CD4-positive, alpha-beta T cell treated with Interleukin-10 for 1 hour (primary cell): ENCODE data around the gene SLC4A5.

Experiments used
- DNase-seq: peaks from one replicate; pipeline ENCODE4 v3.0.0-alpha.2; 2020

Gene SLC4A5, protein sequence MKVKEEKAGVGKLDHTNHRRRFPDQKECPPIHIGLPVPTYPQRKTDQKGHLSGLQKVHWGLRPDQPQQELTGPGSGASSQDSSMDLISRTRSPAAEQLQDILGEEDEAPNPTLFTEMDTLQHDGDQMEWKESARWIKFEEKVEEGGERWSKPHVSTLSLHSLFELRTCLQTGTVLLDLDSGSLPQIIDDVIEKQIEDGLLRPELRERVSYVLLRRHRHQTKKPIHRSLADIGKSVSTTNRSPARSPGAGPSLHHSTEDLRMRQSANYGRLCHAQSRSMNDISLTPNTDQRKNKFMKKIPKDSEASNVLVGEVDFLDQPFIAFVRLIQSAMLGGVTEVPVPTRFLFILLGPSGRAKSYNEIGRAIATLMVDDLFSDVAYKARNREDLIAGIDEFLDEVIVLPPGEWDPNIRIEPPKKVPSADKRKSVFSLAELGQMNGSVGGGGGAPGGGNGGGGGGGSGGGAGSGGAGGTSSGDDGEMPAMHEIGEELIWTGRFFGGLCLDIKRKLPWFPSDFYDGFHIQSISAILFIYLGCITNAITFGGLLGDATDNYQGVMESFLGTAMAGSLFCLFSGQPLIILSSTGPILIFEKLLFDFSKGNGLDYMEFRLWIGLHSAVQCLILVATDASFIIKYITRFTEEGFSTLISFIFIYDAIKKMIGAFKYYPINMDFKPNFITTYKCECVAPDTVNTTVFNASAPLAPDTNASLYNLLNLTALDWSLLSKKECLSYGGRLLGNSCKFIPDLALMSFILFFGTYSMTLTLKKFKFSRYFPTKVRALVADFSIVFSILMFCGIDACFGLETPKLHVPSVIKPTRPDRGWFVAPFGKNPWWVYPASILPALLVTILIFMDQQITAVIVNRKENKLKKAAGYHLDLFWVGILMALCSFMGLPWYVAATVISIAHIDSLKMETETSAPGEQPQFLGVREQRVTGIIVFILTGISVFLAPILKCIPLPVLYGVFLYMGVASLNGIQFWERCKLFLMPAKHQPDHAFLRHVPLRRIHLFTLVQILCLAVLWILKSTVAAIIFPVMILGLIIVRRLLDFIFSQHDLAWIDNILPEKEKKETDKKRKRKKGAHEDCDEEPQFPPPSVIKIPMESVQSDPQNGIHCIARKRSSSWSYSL

DNA sequence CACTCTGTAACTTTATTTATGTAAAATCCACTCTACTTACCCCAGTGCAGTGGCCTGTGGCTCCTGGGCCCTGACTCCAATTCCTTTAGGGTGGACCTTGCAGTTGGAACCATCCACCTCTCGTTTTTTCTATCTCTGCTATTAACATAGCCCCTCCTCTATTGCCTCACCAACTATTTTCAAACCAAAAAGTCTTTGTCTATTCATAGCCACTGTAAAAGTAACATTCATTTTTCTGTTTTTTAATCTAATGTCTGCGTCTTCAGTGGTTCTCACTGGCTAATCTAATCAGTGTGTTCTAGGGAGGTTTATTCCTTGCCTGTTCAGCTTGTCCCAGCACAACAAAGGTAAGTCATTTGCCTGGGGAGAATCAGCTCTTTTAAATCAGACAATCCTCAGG is at the start of gene SLC4A5:
Gene SLC4A5 (minus strand): TSS at position 101 of the 400 bp plus-strand sequence. CDS start 28,393 bp downstream, outside the sequence.
- DNase-seq, result no peak

DNA sequence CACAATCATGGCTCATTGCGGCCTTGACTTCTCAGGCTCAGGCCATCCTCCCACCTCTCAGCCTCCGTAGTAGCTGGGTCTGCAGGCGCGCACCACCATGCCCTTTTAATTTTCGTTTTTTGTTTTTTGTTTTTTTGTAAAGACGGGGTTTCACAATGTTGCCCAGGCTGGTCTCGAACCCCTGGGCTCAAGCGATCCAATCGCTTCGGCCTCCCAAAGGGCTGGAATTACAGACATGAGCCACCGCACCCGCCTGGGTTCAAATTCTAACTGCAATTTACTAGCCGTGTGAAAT is 49.2 kb upstream of the SLC4A5 start:
- DNase-seq, result no peak

DNA sequence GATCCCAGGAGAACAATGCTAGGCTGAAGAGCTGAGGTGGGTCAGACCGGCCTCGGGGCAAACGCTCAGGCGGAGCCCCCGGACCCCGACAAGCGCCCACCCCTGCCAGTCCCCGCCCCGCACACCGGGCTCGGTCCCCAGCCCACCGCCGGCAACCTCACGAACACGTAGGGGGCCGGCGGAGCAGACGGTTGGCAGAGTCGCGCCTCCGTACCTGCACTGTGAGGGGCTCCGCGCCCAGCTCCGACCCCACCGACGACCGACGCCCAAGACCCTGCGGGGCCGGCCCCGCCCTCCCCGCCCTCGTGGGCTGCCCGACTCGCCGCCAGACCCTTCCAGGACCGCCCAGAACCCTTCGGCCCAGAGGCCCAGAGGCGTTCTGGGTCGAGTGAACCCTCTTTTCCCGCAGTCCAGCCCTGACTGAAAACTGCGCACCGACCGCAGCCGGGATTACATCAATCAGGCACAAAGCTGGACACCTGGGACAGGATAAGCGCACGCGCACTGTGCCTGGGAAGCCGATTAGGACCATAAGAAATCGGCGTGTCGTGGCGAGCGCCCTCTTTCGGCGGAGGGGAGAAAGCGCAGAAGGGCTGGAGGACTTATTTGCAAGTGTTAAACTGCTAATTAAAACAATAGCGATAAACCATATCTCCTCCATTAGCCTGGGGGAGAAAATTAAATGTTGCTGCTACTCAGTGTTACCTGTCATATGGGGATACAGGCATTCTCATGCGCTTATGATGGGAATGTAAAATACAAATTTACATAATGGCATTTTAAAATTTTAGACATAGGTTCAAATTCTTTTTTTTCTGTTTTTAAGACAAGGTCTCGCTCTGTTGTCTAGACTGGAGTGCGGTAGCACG is 48.6 kb upstream of the SLC4A5 start:
- peak; percentile 96 for DNase-seq

DNA sequence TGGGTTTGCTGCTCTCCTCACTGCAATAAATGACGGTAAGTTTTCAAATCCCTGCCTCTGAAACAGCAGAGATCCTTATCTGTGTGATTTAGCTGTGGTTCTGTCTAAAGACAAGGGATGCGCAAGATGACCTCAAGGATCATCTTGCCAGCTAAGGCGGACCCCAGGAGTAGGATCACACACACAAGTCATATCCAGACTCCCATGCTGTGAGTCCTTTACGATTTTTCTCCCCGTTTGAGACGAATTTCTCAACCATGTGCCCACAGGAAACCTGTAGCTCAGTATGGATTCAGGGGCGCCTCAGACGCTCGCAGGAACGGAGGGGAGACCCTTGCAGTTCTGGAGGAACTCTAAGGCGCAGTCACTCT is 48.0 kb upstream of the SLC4A5 start:
- no peak for DNase-seq

DNA sequence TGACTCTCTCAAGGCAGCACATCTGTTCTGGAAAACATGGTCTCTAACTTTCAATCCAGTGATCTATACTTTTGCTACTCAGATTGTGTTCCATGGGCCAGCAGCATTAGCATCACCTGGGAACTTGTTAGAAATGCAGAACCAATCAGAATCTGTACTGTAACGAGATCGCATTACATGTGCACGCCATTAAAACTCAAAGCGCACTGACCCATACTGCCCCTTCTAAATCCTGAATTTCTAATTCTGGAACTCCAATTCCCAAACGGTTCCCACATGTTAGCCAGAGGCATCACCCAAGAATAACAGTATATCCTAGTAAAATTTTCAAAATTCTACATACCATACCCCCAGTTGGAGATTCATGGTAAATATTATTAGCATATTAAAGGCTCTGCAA is 47.4 kb upstream of the SLC4A5 start:
- no peak for DNase-seq

DNA sequence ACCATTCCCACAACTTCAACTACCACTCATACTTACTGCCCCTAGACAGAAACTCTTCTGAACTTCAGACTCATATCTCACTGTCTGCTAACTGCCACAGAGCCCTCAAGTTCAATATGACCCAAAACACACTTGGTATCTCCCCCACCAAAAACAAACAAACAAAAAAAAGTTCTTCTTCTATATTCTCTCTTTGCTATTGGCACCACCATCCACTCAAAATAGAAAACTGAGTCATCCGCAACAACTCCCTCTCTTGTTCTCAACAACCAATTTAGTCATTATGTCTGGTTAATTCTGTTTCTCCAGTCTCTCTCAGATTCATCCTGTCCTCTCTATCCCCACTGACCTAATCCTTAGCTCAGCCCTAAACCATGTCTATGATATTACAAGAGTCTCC is 44.1 kb upstream of the SLC4A5 start:
- DNase-seq, result no peak

DNA sequence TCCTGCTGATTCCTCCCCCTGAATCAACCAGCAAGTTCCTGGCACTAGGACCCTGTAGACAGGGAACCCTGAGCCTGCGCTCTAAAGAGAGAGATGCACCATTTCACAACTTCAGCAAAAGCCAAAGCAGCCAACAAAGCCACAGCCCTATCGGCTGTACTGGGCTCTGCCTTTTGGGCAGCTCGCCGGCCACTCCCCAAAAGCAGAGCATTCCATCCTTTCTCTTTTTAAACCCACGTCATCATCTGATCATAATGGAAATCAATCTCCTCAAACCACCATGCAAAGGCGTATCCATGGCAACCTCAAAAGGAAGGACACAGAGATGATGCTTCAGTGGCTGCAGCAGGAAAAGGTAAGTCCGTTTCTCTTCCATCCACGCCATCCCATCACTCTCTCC is 42.2 kb upstream of the SLC4A5 start:
- no peak for DNase-seq

DNA sequence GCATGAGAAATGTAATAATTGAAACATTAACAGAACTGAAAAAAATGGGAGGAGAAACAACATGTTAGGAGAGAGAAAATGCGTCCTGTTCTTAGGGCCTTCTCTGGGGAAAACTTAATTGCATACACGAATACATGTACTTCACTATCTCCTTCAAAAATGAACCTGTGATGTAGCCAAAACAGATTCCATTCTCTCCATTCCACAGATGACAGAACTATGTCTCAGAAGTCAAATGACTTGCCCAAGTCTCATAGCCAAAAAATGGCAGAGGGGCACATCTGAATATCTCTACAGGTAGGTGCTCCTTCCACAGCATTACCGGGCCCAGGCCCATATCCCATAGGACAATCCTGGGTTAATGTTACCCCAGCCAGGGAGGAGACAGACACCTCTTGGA is 40.8 kb upstream of the SLC4A5 start:
- DNase-seq, result no peak

DNA sequence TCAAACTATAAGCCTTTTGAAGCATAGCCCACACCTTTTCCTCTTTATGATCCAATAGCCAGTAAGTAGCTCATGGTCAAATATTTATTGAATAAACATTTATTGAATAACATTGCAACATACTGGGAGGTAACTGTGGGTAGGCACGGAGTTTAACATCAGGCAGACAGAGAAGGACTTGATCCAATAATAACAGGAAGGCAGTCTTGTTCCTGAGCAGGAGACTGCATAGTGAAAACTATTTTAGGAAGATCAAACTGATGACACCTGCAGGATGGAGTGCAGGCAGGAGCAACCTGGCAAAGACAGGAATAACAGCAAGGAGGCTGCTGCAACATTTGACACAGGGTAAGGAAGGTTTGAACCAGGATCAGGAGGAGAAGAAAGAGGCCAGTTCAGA is 40.0 kb upstream of the SLC4A5 start:
- no peak for DNase-seq

DNA sequence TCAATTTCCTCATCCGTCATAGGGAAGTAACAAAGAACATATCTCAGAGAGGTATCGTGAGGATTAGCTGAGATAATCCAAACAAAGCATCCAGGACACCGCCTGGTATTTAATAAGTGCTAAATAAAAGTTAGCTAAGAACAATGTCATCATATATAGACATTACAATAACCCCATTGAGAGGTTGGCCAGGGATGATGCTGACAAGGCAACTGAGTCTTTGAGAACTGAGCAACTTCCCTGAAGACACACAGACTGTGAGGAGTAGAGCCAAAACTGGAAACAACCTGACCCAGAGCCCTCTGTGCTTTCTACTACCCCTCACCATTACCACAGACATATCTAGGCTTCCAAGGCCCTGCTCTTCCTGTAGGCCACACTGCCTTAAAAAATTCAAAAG is 38.5 kb upstream of the SLC4A5 start:
- no peak for DNase-seq

DNA sequence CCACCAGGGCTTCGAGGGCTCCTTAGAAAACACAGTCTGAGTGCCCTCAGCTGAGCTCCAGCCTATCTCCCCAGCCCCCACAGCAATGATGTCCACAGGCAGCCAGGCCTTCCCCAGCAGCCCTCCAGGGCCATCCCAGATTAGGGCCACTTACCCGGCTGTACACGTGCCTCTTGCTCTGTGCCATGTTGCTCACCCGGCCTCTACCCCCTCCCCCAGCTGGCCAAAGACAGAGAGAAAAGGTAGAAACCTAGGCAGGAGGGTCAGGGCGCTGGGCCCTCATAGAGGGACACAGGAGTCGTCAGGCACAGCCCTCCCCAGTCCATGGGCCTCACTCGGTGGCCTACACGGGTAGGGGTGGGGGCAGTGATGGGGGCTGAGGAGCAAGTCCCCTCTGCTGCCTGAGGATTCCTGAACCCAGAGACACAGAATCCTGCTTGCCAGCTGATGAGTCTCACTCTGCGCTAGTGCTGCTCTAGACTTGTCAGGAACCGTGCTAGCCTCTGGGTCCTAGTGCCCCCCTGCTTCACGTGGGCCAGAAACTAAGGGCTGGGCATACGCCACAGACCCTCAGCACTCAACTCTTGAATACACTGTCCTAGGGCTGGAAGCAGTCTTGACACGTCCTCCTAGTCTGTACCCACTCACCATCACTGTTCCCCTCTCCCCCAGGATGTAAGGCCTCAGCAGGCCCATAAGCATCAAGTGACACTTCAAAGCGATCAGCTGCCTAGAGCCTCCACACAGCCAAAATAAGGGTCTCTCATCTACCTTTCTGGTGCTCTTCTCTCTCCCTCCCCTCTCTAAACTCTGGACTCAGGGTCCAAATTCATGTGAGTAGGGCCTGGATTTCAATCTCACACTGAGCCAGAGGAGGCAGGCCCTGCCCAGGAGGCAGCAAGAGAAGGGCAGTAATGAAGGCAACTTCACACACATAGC is 36.9 kb upstream of the SLC4A5 start, which contains the start of gene DCTN1:
Gene DCTN1 (minus strand): TSS at position 461 of the 939 bp plus-strand sequence. CDS start 274 bp downstream, at position 187.
- DNase-seq, result peak; percentile 20

DNA sequence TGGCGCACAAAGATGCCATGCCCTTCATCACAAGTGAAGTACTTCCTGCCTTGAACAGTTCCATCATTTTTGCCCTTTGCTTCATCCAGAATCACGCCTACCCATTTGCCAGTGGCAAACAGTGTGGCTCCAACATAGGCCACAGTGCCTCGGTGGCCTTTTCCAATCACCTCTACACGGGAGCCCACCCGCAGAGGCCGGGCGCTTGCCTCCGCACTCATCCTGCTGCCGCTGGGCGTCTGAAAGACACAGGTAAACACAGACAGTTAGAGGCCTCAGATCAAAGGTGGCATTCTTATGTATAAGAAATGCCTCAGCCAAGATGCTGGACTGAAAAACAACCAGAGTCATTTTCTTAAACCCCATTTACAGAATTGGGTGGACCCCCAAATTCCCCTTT is 34.8 kb upstream of the SLC4A5 start:
- DNase-seq, result no peak

DNA sequence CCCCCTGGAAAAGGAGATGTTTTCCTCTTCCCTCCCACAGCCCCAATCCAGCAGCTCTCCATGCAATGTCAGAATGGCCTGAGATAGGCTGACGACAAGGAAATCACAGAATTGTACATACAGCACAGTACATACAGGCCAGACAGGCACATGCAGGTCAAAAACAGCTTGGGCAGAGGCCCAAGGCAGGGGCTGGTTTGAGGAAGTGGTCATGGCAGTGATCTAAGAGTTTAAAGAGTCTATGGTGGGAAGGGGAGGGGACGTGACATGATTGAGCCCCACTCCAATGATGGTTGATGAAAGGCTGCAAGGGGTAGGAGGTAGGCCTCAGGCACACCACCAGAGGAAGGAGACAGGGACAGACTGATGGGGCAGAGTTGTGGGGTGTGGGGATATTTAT is 32.6 kb upstream of the SLC4A5 start:
- DNase-seq, result no peak

DNA sequence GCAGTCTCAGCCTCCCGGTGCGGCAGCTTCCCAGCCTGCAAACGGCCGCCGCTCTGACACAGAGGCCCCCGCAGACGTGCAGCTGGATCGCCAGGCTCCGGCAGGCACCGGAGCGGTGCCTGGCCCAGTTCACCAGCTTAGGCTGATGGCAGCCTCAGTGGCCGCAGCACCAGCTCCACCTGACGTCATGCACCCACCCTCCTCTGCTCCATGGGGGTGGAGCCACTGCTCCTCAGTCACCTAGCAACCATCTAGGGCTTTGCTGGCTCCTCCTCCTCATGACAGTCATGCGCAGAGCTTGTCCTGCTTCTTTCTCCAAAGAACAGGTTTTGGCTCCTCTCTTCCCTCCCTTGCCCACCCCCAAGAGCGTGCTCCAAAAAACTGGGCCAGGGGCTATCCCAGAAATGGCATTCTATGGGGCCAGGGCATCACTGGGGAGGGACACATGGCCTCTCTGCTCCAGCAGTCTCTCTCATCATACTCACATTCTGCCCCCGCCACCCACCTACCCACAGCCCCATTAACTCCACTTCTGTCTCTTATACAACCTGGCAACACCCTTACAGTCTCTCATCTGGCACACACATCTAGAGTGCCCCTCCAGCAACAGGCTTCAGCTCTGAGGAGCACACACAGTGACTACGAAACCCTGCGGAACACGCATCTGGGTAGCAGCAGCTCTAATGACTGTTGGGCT is 31.4 kb upstream of the SLC4A5 start:
- peak; percentile 4 for DNase-seq

DNA sequence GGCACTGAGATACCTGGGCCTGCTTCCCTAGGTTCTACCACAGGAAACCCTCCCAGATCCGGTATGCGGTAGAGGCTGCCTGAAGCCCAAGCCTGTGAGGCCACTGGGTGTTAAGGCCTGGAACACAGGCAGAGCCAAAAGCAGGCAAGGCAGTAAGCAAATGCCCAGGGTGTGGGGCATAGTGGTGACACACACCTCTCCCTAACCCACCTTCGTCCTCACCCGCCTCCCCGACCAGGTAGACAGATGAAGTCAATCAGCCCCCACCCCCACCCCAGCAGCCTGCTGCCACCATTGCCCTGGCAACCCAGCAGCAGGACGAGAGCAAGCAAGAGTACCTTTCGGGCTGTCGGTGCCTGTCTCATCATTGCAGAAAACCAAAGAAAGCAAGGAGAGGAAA is 30.8 kb upstream of the SLC4A5 start:
- no peak for DNase-seq

DNA sequence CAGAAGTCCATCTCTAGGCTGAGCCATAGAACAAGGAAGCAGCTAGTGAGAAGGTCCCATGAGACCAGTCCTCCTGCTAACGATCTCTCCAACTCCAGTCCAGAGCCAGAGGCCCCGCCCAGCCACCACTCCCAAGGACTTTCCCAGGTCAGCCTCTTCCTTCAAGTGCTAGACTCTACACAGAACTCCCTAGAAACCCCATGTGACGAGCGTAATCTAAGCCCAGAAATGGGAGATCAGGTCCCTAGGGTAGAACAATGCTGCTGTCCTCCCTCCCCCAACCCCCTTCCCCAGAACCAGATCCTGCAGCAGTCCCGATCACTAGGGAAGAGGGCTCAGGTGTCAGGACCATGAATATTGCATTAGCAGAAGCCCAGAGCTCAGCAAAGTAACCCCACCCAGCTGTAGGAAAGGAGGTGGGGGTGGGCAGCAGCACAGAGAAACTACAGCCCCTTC is 30.0 kb upstream of the SLC4A5 start:
- DNase-seq, result no peak

DNA sequence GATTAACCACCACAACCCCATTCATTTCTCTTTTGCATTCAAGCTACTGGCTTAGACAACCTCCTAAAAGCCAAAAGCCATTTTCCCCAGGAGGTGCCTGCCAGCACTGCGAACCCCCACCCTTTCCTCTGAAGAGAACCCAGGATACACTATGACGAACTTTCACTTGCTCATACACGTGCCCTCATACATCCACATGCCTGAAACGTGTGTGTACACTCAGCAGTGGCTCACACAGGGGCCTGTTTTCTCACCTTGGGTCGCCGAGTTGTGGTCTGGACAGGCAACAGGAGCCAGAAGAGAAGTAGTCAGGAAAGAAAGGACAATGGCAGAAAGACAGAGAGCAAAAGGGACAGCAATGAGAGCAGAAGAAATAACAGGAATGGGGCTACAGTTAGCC is 29.5 kb upstream of the SLC4A5 start:
- no peak for DNase-seq

DNA sequence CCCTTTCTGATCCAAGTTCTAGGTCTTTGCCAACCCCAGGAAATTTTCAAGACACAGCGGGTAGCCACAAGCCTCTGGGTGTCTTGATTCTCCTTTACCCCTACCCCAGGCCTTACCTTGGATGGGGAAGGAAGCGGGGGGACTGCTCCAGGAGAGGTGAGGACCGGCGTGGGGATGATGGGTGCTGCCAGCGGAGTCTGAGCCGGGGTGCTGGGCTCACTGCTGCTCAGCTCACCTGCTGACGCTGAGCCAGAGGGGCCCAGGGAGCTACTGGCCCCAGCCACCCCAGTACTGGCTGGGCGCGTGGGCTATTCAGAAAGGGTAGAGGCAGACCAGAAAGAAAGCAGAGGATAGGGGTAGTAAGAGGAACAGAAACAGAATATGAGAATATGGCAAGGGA is 28.2 kb upstream of the SLC4A5 start:
- DNase-seq, result no peak

DNA sequence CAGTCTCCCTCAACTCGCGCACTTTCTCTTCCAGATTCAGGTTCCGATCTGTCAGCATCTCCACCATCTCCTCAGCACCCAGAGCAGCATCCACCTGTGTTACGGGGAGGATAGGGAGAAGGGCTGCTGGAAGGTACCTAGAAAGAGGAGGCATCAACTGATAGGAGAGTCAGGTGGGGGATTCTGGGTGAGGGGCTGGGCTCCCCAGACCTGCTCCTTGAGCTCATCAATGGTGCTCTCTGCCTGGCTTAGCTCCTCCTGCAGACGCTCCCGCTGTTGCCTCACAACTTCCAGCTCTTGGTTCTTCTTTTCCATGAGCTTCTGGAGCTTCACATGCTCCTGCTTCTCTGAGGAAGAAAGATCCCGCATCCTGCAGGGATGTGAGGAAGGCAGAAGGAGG is 26.8 kb upstream of the SLC4A5 start:
- no peak for DNase-seq

DNA sequence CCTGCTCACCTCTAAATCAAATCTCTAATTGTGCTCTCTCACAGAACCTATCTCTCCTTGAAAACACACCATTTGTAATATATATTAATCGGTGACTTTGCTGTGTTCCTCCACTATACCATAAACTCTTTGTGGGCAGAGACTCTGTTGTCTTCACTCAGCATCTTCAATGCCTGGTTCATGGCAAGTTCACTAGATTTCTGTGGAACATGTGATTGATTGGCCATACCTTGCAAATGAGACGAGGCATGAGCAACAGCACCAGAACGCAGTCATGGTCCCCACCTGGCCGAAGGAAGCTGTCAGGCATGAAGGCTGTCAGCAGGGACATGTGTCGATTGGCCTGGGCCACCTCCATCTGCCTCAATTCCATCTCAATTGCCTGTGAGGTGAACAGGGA is 25.3 kb upstream of the SLC4A5 start:
- no peak for DNase-seq

DNA sequence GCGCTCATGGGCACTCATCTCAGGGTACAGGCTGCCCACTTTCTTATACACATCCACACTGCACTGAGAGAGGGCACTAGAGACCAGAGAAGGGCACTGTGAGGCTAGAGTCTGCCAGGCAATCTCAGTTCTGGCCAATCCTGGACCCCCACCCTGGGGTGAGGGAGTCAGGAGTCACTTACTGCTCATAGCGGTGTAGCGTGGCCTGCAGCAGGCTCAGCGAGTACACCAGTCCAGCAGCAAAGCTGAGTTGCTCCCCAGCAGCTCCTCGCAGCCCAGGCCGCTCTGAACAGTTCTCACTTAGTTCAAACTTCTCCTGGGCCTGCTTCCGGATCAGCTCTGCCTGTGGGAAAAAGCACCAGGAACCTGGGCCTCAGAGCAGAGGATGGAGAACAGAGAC is 24.6 kb upstream of the SLC4A5 start:
- DNase-seq, result no peak
